GM21576 (cell line): ENCODE data around the gene SPINK8.
"Not testable (repeated sequence)": the region's sequence is repeated elsewhere in the genome, so short reads cannot be mapped to it uniquely, and the experiment has no call there.

Experiments
- ATAC-seq: cut with Tn5 transposase; IDR thresholded peaks from one replicate; pipeline ENCODE4 v1.9.1; 2021; ENCODE audit warnings: mild to moderate bottlenecking, moderate library complexity; ENCODE audit not compliant: unreplicated experiment

Gene SPINK8

DNA sequence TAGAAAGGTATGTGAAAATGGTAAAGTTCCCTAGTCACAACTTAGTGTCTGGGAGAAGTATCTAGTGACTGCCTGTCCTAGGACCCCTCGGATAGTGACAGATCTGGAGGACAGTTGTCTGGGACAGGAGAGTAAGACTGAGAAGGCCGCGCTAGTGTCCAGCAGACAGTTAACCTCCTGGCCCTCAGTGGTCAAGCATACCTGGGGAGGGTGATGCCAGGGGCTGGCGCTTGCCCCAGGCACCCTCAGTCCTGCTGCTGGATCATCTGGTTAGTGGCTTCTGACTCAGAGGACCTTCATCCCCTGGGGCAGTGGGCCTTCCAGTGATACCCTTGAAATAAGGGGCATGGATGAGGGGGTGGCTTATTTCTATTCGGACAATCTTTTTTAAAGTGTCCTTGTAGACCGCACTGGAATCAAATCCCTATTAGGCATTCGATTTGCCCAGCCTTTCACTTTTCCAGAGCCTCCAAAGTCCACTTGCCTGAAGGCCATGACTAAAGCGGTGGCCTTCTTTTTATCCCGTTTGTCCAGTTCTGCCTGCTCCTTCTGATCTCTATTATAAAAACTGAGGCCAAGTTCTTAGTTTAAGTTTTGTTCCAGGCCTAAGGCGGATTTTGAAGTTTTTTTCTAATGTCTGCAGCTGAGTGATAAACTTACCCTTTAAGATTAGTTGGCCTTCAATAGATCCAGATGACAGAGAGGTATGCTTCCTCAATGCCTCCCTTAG, 1.6 kb downstream of the SPINK8 start:
- ATAC-seq = not testable (repeated sequence)

DNA sequence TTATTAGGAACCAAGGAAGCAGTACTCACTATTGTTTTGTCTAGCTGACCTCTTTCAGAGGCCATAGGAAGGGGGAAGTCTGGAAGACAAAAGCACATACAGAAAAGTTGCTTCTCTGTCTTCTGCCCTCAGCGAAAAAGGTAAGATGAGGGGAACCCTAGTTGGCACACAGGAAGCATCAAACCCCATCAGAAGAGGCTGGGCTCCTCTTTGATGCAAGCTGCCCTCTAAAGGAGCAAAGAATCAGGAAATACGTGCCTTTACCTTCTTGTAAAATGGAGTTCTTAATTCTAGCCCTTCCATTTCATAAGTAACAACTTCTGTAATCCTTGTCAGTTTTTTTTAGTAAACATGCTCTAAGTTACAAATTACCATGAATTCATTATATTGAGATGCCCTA, 12.5 kb downstream of the SPINK8 start:
- ATAC-seq = no peak

DNA sequence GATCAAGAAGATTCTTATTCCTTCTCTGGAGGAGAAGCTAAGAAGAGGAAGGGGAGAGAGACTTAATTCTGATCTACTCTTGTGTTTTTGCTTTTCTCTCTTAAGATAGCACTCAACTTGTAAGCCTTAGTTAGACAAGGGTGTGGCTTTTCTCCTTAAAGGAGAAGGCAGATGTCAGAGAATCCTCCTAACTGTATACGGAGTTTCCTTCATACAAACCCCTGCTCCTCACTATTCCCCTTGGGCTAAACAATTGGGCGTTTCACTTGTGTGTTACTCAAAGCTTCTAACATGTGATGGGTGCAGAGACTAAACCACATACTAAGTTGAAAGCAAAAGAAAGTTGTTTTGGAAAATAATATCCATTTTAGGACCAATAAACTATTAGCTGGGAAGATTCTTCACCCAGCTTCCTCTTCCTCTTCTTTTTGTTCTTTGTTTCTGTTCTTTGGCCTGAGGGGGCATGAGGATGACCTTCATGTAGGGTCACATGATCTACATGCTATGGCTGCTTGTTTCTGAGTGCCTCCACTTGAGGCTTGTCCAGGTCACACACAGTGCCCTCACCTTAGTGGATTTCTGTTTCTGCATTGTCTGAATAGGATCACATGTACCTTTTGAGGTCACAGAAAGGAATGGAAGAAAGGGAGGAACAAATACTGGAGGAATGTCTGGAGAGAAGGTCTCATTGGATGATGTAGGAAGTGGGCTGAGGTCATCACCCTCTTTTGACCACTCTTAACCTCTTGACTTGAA, 14.6 kb downstream of the SPINK8 start:
- ATAC-seq = no peak

DNA sequence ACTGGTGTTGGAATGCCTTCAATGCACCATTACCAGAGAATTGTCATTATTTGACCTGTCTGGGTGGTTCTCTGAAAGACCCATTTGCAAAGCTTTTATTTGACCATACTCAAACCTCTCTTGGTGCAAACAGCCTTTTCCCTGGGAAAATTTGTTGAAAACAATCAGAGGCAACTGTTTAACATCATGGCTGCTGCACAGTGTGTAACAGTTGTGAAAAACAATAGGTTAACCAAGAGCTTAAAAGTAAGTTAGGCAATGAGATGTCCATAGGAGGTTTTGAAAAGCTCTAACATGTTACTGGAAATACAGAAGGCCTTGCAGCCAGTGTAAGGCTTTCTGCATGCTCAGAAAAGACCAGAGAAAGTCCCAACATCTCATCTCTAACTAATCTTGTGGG, 18.9 kb downstream of the SPINK8 start:
- no peak for ATAC-seq

DNA sequence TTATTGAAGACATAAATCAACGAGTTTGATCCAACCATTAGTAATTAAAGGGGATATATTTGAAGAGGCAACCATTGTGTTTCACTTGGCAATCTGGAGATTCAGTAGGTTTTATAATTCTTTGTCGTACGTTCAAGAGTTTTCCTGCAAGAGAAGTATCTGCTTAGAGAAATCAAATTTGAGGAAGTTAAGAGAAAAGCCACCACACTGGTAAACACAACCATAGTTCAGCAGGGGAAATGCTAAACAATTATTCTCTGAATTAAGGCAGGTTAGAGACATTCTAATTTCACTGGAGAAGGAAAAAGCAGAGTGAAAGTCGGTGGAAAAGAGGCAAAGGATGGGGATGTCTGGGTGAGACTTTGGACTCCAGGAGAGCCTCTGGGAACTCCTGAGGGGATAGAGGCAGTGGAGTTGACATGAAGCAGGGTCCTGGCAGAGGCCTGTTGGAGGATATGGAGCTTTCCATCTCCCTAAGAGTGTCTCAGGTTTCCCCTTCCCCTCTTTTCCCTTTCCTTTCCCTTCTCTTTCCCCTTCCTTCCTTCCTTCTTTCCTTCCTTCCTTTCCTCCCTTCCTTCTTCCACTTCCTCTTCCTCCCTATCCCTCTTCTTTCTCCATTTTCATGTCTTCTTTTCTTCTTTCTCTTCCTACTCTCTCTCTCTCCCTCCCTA, 26.5 kb downstream of the SPINK8 start:
- no peak for ATAC-seq

DNA sequence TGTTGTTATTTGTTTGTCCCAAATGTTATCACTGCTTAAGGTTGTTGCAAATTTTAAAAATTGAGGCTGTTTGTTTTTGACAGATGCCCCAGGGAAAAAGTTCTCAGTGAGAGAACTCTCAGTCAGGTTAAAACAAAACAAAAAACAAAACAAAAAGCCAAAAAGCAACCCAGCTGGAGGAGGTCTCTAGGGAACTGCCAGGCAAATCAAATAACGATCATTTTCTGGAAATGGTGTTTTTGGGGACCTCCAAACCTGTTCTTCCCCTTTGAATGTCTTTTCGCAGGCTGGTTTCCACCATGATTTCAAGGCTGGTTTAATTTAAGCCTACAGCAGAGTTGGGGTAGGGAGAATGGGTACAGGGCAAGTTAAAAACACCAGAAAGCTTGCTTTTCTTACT, 27.2 kb downstream of the SPINK8 start:
- ATAC-seq = no peak

DNA sequence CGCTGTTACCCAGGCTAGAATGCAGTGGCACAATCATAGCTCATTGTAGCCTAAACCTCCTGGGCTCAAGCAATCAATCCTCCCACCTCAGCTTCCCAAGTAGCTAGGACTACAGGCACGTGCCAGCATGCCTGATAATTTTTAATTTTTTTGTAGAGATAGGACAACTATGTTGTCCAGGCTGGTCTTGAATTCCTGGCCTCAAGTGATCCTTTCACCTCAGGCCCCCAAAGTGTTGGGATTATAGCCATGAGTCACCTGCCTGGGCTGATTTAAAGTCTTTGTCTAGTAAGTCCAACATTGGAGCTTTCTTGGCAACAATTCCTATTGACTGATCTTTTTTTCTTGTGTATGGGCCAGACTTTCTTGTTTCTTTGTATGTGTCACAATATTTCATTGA, 28.1 kb downstream of the SPINK8 start:
- ATAC-seq = no peak

DNA sequence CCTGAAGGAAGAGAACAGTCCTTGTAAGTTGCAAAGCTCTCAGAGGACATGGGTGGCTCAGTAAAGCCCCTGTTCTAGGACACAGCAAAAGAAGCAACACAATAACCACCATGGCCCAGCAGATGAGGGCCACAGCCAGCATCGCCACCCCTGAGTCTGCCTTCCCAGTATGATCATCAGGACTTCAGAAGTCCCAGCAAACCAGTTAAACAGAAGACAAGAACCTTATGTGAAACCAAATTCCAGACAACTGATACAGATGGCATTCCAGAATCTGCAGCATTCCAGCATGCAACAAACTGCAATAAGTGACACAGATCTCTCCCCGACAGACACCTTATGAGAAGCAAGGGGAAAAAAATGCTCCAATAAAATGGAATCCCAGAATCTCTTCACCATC, 30.4 kb downstream of the SPINK8 start:
- ATAC-seq = no peak

DNA sequence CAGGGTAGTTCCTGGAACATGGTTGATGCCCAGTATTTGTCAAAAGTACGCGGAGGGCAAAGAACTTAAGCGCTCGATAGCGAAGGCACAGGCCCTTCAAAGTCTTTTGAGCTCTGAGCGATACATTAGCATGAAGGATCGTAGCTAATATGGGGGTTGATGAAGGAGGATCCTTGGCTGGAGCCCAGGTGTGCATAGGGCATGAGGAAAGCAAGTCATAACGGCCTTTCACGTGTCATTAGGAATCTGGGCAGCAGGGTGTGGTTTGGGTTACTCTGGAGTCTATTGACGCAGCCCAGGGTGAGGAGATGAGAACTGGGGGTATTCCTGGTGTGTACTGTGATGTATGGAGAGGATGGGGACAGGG, 31.7 kb downstream of the SPINK8 start:
- peak; percentile 1 for ATAC-seq

DNA sequence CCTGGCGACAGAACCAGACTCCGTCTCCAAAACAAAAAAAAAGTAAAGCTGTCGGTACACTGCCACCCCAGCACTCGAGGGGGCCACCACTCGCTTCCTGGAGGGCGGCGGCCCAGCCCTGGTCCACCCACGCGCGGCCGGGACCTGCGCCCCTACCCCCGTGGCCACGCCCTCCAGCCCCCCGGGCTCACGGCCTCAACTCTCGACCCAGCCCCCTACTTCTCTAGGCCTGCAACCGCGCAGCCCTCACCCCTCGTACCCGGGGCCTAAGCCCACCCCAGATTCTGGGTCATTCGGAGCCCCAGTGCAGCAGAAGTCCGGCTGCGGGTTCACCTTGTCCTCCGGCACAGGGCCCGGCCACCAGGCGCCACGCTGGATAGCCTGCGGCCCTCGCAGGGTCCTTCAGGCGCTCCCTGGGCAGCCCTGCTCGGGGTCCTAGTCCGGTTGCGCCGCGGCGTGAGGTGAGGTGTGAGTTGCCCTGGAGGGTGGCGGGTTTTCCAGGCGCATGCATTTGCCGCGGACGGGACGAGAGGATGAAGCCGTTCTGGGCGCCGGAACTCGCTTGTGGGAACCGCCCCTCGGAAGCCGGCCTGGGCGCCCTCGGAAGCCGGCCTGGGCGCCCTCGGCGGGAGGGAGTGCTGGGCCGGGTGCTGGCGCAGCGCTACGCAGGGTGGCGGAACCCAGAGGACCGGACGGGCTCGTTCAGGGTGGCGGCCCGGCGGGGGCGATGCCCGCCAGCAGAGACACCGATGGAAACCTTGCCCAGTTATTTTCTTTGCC, 32.3 kb downstream of the SPINK8 start, which contains the start of gene NME6:
Gene NME6, minus strand, starts transcription at position 348 of the 780 bp plus-strand sequence.
- peak; percentile 71 for ATAC-seq

DNA sequence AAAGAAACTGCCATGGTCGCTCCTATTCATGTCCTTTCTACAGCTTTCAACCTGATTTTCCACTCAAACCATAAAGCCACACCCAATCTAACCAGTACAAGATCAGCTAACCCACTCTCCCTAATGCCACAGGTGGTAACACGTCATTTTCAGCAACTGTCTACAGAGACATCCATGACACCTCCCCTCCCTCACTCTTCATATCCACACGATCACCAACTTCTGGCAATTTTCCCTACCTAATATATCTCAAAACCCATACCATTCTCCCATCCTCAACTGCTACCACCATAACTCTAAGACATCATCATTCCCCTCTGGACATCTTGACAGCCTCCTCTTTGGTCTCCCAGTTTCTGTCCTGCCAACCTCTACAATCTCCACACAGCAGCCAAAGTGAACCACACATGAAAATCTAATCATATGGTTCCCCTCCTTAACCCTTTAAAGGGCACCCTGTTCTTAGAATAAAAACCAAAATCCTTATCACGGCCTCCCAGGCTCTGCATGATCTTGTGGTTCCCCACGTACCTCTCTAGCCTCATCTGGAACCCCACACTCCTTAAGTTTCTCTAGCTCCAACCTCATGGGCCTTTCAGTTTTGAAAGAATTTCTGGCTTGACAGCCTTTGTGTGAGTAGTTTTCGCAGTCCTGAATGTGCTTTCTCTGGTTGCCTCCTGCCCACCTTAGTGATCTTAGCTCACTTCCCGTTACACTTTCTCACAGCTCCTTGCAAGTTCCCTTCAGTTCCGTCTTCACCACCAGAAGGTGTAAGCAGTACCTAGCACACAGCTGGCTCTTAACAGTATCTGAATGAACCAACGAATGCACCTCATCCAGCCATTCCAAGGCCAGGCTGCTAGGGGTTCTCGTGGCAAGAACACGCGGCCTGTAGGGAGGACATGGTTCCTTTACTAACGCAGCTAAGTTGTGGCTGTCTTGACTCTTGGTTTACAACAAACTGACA, 33.4 kb downstream of the SPINK8 start:
- peak; percentile 49 for ATAC-seq

DNA sequence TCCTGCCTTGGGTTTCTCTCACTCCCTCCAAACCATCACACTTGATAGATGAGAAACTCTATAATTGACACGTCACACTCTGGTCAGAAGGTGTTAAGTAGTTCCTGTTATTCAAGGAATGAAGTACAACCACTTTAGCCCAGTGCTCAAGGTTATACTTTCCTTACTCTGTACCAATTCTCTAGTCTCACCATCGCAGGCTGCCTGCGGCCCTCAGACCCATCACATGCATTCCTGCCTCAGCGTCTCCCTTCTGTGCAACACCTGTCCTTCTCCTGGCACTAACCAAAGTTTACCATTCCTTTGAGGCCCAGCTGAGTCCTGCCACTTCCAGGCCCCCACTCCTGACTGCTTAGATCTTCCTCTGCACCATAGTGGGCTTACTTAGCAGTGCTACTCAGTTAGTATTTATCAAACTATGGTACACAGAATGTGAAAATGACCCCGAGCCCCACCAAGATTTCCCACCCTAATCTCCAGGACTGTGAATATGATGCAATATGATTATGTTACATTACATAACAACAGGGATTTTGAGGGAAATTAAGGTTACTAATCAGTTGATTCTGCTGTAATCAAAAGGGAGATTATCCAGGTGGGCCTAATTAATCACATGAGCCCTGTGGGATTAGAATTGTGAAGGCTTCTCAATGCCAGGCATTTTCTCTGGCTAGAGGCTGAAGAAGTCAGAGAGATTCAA, 36.2 kb downstream of the SPINK8 start:
- no peak for ATAC-seq

DNA sequence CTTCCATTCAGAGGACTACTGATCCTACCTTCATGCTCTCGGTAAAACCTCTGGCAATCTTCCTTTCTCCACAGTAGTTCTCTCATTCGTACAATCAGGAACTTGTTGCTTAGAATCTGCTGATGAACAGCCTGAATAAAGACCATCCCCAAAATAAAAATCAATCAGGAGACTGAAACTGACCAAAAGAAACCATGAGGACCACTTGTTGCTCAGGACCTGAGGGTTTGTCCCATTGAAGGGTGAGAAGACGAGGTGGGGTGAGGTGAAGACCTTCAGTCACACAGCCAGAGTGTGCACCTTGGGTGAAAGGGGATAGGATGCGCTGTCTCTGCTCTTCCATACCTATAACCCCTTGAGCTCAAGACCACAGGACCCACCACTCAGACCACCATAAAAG, 36.8 kb downstream of the SPINK8 start:
- ATAC-seq = no peak

DNA sequence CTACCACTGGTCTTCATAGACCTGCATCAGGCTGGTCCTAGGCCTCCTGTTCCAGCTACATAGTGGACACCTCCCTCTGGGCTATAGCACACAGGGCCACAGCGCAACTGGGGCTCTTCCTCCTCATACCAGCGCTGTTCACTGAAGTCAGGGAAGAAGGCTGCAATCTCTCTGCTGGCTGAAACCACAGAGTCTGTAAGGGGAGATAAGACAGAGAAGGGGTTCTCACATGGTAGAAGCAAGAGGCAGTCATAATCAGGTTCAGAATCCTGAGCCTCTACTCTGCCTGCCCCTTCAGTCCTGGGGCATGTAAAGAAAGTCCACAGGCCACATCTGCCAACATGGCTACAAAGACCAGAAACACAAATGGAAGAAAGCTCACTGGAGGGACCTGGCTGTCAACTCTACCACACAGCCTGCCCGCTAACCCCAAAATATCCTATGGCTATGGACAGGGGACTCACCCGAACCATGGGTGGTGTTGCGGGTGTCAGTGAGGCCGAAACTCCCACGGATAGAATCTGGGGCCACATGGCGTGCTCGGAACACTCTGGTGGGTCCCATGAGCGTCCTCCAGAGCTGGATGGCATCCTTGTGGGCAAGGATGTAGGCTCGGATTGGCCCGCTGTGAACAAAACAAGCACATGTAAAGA, 38.7 kb downstream of the SPINK8 start:
- no peak for ATAC-seq

DNA sequence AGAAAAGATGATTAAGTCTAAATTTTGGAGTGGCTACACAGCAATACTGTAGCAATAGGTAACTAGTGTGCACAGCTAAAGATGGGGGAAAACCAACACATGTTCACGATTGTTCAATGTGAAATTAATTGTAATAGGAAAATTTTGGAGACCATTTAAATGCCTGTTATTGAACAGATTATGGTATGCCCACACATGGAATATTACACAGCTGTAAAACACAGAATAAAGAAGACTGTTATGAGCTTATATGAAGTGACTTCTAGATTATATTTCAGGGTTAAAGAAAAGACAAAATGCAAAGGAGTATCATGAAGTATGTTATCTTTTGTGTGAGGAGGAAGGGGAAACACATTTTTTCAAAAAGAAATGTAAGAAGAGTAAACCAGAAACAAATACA, 43.8 kb downstream of the SPINK8 start:
- ATAC-seq = no peak

DNA sequence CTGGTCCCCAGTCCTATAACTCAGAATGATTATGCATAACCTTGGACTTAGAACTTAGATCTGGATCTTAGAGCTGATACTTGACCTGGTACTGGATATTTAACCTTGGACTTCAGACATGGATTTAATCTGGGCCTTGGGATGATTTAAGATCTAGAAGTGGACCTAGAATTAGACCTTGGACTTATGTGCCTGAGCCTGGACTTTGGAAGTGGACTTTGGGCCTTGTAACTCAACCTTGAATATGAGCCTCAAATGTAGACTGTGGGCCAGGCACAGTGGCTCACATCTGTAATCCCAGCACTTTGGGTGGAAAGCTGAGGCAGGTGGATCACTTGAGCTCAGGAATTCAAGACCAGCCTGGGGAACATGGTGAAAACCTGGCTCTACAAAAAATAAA, 46.4 kb downstream of the SPINK8 start:
- no peak for ATAC-seq

DNA sequence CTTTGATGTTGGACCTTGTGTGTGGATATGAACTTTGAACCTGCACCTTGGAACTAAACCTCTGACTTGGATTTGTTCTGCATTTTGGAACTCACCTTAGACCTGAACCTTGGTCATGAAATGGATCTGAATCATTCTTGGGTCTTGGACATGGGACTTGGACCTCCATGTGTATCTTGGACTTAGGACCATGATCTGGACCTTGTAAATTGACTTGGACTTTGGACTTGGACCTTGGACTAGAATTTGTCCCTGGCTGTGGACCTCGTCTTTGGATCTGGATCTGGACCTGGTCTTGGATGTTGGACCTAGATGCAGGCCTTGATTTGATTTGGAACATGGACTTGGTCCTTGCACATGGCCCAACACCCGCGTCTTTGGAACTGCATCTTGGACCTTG, 47.2 kb downstream of the SPINK8 start:
- no peak for ATAC-seq

DNA sequence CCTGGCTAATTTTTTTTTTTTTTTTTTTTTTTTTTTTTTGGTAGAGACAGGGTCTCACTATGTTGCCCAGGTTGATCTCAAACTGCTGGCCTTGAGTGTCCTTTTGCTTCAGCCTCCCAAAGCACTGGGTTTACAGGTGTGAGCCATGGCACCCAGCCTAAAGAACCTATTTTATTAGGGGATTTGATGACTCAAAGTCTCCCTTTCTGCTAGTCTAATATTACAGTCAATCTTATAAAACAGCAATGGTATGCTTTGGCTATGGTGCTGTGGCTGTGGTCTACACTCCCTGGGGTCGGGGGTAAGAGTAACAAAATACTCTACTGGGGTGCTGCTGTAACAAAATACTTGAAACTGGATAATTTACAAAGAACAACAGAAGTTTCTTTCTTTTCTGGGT, 47.8 kb downstream of the SPINK8 start:
- no peak for ATAC-seq

DNA sequence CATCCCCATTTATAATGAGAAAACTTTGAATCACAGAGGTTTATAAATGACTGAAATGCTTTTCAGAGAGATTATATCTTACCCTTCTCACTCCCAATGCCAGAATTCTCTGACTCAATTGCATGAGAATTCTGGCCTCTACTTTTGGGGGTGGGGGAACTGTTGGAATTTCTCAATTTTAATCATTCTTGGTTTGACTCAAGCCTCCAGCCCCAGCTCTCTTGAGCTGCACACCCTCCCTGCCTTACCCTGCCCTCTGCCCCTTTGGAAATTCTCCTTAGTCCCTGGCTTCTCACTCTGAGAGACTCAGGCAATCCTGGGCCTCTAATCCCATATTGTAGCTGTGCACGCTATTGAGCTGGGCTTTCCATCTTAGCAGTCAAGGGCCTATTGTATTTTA, 48.3 kb downstream of the SPINK8 start:
- ATAC-seq = no peak
